Astrocyte (in vitro differentiated cells and primary cell): ENCODE data around the gene RABGGTA. TPM values are rescaled to one million over a fixed set of nuclear protein-coding genes. Genes with fewer than 3 reads are reported as not detected.

Source experiments
- DNase-seq: peaks from one replicate; pipeline ENCODE4 v3.0.0-alpha.2; 2010; ENCODE audit warnings: low read depth
- FAIRE-seq: peaks from 2 replicates; lab custom pipeline; 2011; peaks lifted over from hg19 to GRCh38; lab: Jason Lieb, UNC
- H2AFZ ChIP-seq: 2 replicates; pipeline ENCODE4 v1.6.0; 2012; ENCODE audit warnings: low read depth, low read length, inconsistent platforms
- H3K27ac ChIP-seq: 2 replicates; pipeline ENCODE4 v1.5.1; 2011; ENCODE audit warnings: low read depth, low read length, inconsistent platforms
- H3K27me3 ChIP-seq: 2 replicates; pipeline ENCODE4 v1.6.0; 2011; ENCODE audit warnings: low read length, inconsistent platforms; ENCODE audit not compliant: insufficient read depth
- H3K36me3 ChIP-seq: 2 replicates; pipeline ENCODE4 v1.5.1; 2011; ENCODE audit warnings: low read length, inconsistent platforms; ENCODE audit not compliant: insufficient read depth
- H3K4me1 ChIP-seq: 2 replicates; pipeline ENCODE4 v1.5.1; 2011; ENCODE audit warnings: low read length, inconsistent platforms; ENCODE audit not compliant: insufficient read depth
- H3K4me2 ChIP-seq: 2 replicates; pipeline ENCODE4 v1.6.0; 2012; ENCODE audit warnings: low read length, inconsistent platforms
- H3K4me3 ChIP-seq: 2 replicates; pipeline ENCODE4 v1.5.1; 2011; ENCODE audit warnings: low read depth, mild to moderate bottlenecking, low read length, inconsistent platforms; ENCODE audit not compliant: insufficient read depth
- H3K79me2 ChIP-seq: 2 replicates; pipeline ENCODE4 v1.6.0; 2012; ENCODE audit warnings: mild to moderate bottlenecking, low read length, inconsistent platforms; ENCODE audit not compliant: insufficient read depth
- H3K9ac ChIP-seq: 2 replicates; pipeline ENCODE4 v1.6.0; 2012; ENCODE audit warnings: mild to moderate bottlenecking, low read length, inconsistent platforms
- H3K9me3 ChIP-seq: 2 replicates; pipeline ENCODE4 v1.5.1; 2012; ENCODE audit warnings: low read depth, mild to moderate bottlenecking, low read length, inconsistent platforms; ENCODE audit not compliant: insufficient read depth
- H4K20me1 ChIP-seq: 2 replicates; pipeline ENCODE4 v1.6.0; 2012; ENCODE audit warnings: low read length, inconsistent platforms; ENCODE audit not compliant: insufficient read depth
- H3K27ac Mint-ChIP-seq: one replicate; pipeline ENCODE4 v1.8.0; 2021; ENCODE audit warnings: mild to moderate bottlenecking, mixed read lengths; ENCODE audit not compliant: unreplicated experiment
- H3K27me3 Mint-ChIP-seq: one replicate; pipeline ENCODE4 v1.8.0; 2021; ENCODE audit warnings: low read depth, mixed read lengths; ENCODE audit not compliant: unreplicated experiment
- H3K36me3 Mint-ChIP-seq: one replicate; pipeline ENCODE4 v1.8.0; 2021; ENCODE audit warnings: low read depth, mixed read lengths; ENCODE audit not compliant: unreplicated experiment
- H3K4me1 Mint-ChIP-seq: one replicate; pipeline ENCODE4 v1.8.0; 2021; ENCODE audit warnings: low read depth, mixed read lengths; ENCODE audit not compliant: unreplicated experiment
- H3K4me3 Mint-ChIP-seq: one replicate; pipeline ENCODE4 v1.8.0; 2021; ENCODE audit warnings: mild to moderate bottlenecking, moderate library complexity, mixed read lengths; ENCODE audit not compliant: unreplicated experiment
- H3K9me3 Mint-ChIP-seq: one replicate; pipeline ENCODE4 v1.8.0; 2021; ENCODE audit warnings: mild to moderate bottlenecking, mixed read lengths; ENCODE audit not compliant: unreplicated experiment
- EZH2 ChIP-seq: IDR thresholded peaks from 2 replicates; pipeline ENCODE4 v1.6.1; 2012; ENCODE audit warnings: mild to moderate bottlenecking, low read length, inconsistent platforms; ENCODE audit not compliant: insufficient read depth
- total RNA-seq: library from RNA; stranded (reverse); gene quantifications from 2 replicates; pipeline ENCODE4 v1.2.1, GENCODE V29; 2021
- TF ChIP-seq, protein P1 (sequence below): IDR thresholded peaks from 2 replicates; pipeline ENCODE4 v1.5.1; 2011; ENCODE audit warnings: low read depth, mild to moderate bottlenecking, inconsistent platforms, low read length, moderate library complexity; ENCODE audit not compliant: insufficient read depth

Gene RABGGTA
- total RNA-seq, 1 donor from 2014 or later: 27.3 TPM

GRCh38 chr14:24277606-24278321 lies 6.4 kb upstream of the RABGGTA start:
- no peak overlapping the region for H3K4me3 Mint-ChIP-seq
- H3K9me3 Mint-ChIP-seq: no peaks in the 10 kb centered on the region
- H3K27me3 Mint-ChIP-seq: no peaks in the 10 kb centered on the region
- Histone ChIP-seq H4K20me1 (peaks cover 18% of the 10 kb centered on the region), H3K27me3 (no peaks in the 10 kb centered on the region), H3K79me2 (no peaks in the 10 kb centered on the region), H3K4me1 (no peaks in the 10 kb centered on the region), H3K9me3 (no peaks in the 10 kb centered on the region), H3K36me3 (no peaks in the 10 kb centered on the region), H3K4me3 (no peak overlapping the region), H2AFZ (no peak overlapping the region), H3K4me2 (no peak overlapping the region), H3K9ac (no peak overlapping the region), H3K27ac (no peak overlapping the region)
- FAIRE-seq (no peak), DNase-seq (no peak)
- H3K36me3 Mint-ChIP-seq: peaks cover 16% of the 10 kb centered on the region
- H3K4me1 Mint-ChIP-seq: peaks cover 5% of the 10 kb centered on the region
- no peak for TF ChIP-seq EZH2
- TF ChIP-seq, protein P1, sequence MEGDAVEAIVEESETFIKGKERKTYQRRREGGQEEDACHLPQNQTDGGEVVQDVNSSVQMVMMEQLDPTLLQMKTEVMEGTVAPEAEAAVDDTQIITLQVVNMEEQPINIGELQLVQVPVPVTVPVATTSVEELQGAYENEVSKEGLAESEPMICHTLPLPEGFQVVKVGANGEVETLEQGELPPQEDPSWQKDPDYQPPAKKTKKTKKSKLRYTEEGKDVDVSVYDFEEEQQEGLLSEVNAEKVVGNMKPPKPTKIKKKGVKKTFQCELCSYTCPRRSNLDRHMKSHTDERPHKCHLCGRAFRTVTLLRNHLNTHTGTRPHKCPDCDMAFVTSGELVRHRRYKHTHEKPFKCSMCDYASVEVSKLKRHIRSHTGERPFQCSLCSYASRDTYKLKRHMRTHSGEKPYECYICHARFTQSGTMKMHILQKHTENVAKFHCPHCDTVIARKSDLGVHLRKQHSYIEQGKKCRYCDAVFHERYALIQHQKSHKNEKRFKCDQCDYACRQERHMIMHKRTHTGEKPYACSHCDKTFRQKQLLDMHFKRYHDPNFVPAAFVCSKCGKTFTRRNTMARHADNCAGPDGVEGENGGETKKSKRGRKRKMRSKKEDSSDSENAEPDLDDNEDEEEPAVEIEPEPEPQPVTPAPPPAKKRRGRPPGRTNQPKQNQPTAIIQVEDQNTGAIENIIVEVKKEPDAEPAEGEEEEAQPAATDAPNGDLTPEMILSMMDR: no peak
- no peak overlapping the region for H3K27ac Mint-ChIP-seq

DNA sequence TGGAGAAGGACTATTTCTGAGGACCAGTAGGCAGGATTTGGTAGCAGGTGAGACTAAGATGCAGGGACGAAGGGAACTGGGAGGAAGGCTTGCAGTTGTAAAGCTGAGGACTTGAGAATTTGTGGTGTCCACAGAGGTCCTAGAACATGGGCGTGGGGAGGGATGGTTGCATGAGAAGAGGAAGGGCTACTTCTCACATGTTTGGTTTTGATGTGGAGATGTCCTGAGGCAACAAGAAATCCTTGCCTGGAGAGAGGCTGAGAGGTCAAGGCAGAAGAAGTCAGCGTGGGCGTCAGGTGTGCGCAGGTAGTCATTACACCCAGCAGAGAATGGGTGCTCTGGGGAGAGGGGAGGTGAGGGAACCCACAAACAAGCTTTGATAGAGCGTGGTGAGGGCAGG lies 5.7 kb upstream of the RABGGTA start:
- Histone ChIP-seq H3K27ac (no peak overlapping the region), H2AFZ (no peak overlapping the region), H3K79me2 (no peaks in the 10 kb centered on the region), H3K27me3 (no peaks in the 10 kb centered on the region), H3K4me2 (no peak overlapping the region), H3K4me3 (no peak overlapping the region), H4K20me1 (peaks cover 18% of the 10 kb centered on the region), H3K9me3 (no peaks in the 10 kb centered on the region), H3K4me1 (no peaks in the 10 kb centered on the region), H3K36me3 (no peaks in the 10 kb centered on the region), H3K9ac (no peak overlapping the region)
- no peak overlapping the region for H3K4me3 Mint-ChIP-seq
- DNase-seq (no peak), FAIRE-seq (no peak)
- no peak for TF ChIP-seq EZH2
- TF ChIP-seq, protein P1: no peak
- no peak overlapping the region for H3K27ac Mint-ChIP-seq
- H3K27me3 Mint-ChIP-seq: no peaks in the 10 kb centered on the region
- no peaks in the 10 kb centered on the region for H3K9me3 Mint-ChIP-seq
- H3K4me1 Mint-ChIP-seq: peaks cover 8% of the 10 kb centered on the region
- H3K36me3 Mint-ChIP-seq: peaks cover 16% of the 10 kb centered on the region

DNA sequence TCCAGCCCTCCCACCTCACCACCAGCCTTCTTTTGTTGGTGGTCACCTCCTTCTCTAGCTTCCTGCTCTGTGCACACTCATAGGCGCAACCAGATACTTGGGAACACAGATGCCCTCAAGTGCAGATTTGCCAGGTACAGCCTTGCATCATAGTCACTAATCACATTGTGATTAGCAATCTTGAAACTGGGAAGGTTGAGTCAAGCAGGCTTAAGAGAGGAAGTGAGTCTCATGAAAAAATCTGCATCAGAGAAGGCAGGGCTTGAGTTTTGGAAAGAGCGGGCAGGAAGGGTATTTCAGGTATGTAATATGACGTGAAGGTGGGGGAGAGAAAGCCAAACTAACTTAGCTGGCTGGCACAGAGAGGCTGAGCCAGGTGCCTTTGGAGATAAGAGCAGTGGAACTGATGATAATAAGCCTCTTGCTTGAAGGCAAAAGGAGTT lies 2.7 kb upstream of the RABGGTA start:
- H3K27ac ChIP-seq: no peak overlapping the region
- no peak overlapping the region for H3K9ac ChIP-seq

More for the DNA sequence above, 2.7 kb upstream of the RABGGTA start:
- no peak for FAIRE-seq
- Histone ChIP-seq H3K4me2 (no peak overlapping the region), H2AFZ (no peak overlapping the region), H4K20me1 (peaks cover 6% of the 10 kb centered on the region), H3K4me1 (peaks cover 5% of the 10 kb centered on the region), H3K27me3 (no peaks in the 10 kb centered on the region), H3K4me3 (no peak overlapping the region), H3K79me2 (no peaks in the 10 kb centered on the region), H3K36me3 (peaks cover 2% of the 10 kb centered on the region), H3K9me3 (no peaks in the 10 kb centered on the region)
- Mint-ChIP-seq H3K27ac (no peak overlapping the region), H3K9me3 (no peaks in the 10 kb centered on the region), H3K4me3 (no peak overlapping the region), H3K27me3 (no peaks in the 10 kb centered on the region), H3K36me3 (peaks cover 17% of the 10 kb centered on the region), H3K4me1 (peaks cover 8% of the 10 kb centered on the region)
- DNase-seq: no peak
- no peak for TF ChIP-seq EZH2
- TF ChIP-seq, protein P1: no peak
